Thyroid gland (tissue), 4 donors: ENCODE results near the gene KTN1.

Source experiments
- POLR2A ChIP-seq, 2 donors: fragments of 450-650 bp; IDR thresholded peaks; one replicate each; pipeline ENCODE4 v1.6.1; 2017; ENCODE audit warnings: antibody characterized with exemption in 2 of 2, mild to moderate bottlenecking in 2 of 2, moderate library complexity in 1 of 2
- TF ChIP-seq, protein P1 (sequence below), 6 experiments: fragments of 200-600 bp in 3 of 6; fragments of 450-650 bp in 3 of 6; sonication (generic) in 3 of 6; IDR thresholded peaks; one replicate each; pipeline ENCODE4 v1.5.1; 2016 to 2019; ENCODE audit warnings: antibody characterized with exemption in 6 of 6, mild to moderate bottlenecking in 2 of 6, inconsistent platforms in 1 of 6, moderate library complexity in 1 of 6

DNA sequence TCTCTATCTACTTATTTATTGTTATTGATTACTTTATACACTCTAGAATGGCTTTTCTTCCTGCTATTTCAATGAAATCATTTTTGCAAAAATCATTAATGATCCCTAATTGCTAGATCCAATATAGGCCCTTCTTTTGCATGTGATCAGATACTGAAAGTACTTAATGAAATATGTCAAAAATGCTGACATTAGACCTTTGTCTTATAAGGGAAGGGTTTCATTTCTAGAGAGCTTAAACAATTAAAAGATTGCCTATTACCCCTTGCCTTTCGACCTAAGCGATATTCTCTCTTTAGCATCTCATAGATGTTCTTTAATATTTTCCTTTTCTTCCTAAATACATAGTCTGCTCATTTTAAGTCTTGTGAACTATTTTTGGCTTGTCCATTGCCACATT lies 101.1 kb downstream of the KTN1 start:
- TF ChIP-seq, protein P1, sequence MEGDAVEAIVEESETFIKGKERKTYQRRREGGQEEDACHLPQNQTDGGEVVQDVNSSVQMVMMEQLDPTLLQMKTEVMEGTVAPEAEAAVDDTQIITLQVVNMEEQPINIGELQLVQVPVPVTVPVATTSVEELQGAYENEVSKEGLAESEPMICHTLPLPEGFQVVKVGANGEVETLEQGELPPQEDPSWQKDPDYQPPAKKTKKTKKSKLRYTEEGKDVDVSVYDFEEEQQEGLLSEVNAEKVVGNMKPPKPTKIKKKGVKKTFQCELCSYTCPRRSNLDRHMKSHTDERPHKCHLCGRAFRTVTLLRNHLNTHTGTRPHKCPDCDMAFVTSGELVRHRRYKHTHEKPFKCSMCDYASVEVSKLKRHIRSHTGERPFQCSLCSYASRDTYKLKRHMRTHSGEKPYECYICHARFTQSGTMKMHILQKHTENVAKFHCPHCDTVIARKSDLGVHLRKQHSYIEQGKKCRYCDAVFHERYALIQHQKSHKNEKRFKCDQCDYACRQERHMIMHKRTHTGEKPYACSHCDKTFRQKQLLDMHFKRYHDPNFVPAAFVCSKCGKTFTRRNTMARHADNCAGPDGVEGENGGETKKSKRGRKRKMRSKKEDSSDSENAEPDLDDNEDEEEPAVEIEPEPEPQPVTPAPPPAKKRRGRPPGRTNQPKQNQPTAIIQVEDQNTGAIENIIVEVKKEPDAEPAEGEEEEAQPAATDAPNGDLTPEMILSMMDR (IDR thresholded peaks at IDR 0.05) = no peak
- no peak for TF ChIP-seq POLR2A (IDR thresholded peaks at IDR 0.05)
